HAP-1 (cell line): ENCODE data around the gene APOL2.
"Not testable (repeated sequence)": the region's sequence is repeated elsewhere in the genome, so short reads cannot be mapped to it uniquely, and the experiment has no call there.

Source experiments
- DNase-seq, 2 experiments: peaks; one replicate each; pipeline ENCODE4 v3.0.0-alpha.2; 2016 to 2020; ENCODE audit warnings: low spot score in 2 of 2
- H3K27me3 ChIP-seq: fragments of 250-450 bp; sonication (Bioruptor Pico); 2 replicates; pipeline ENCODE4 v1.5.1; 2020; ENCODE audit warnings: low read depth, mild to moderate bottlenecking, moderate library complexity
- H3K36me3 ChIP-seq: fragments of 250-450 bp; sonication (Bioruptor Pico); replicated peaks from 2 replicates; pipeline ENCODE4 v1.5.1; 2020; ENCODE audit warnings: mild to moderate bottlenecking
- H3K4me1 ChIP-seq: fragments of 250-450 bp; sonication (Bioruptor Pico); 2 replicates; pipeline ENCODE4 v1.5.1; 2020; ENCODE audit warnings: mild to moderate bottlenecking
- H3K4me3 ChIP-seq: fragments of 250-450 bp; sonication (Bioruptor Pico); 2 replicates; pipeline ENCODE4 v1.5.1; 2020; ENCODE audit warnings: mild to moderate bottlenecking, moderate library complexity
- H3K9me3 ChIP-seq: fragments of 250-450 bp; sonication (Bioruptor Pico); 2 replicates; pipeline ENCODE4 v1.5.1; 2020; ENCODE audit warnings: mild to moderate bottlenecking, moderate library complexity
- in situ Hi-C: fragments of 300-500 bp; cut with MboI; formaldehyde crosslinking; loops from 3 replicates; pipeline ENCODE4 v1.14.3; 2020; ENCODE audit warnings: low sequenced_read_pairs, inconsistent platforms, mixed read lengths

Gene APOL2

GRCh38 chr22:36256478-36256877 lies 17.2 kb upstream of the APOL2 start:
- H3K36me3 ChIP-seq, result no peaks in the 10 kb centered on the region
- in situ Hi-C loops, result no loop called here

GRCh38 chr22:36255572-36255971 lies 16.2 kb upstream of the APOL2 start:
- DNase-seq, H3K4me1 ChIP-seq, in situ Hi-C loops: not testable (repeated sequence)

More at GRCh38 chr22:36256478-36256877, 17.2 kb upstream of the APOL2 start:
- no peaks in the 10 kb centered on the region for H3K9me3 ChIP-seq
- peaks cover 2% of the 10 kb centered on the region; the same call in 1 of the 2 replicates for H3K4me1 ChIP-seq
- no peak for DNase-seq
- 0 out of 2 replicates have a peak, but pooled peaks cover 2% of the 10 kb centered on the region for H3K27me3 ChIP-seq
- H3K4me3 ChIP-seq, result no peak overlapping the region

GRCh38 chr22:36253523-36254490 lies 14.5 kb upstream of the APOL2 start:
- no peak for DNase-seq
- Histone ChIP-seq H3K36me3 (no peaks in the 10 kb centered on the region), H3K4me3 (no peak overlapping the region), H3K4me1 (no peaks in the 10 kb centered on the region; the same call in 1 of the 2 replicates), H3K27me3 (no peaks in the 10 kb centered on the region), H3K9me3 (no peaks in the 10 kb centered on the region)
- in situ Hi-C loops, result no loop called here

More at GRCh38 chr22:36255572-36255971, 16.2 kb upstream of the APOL2 start:
- H3K27me3 ChIP-seq, H3K4me3 ChIP-seq, H3K9me3 ChIP-seq, H3K36me3 ChIP-seq: not testable (repeated sequence)

GRCh38 chr22:36252754-36253522 lies 13.6 kb upstream of the APOL2 start, which contains the start of gene APOL1:
APOL1 (plus strand) TSS chr22:36253133; CDS start chr22:36254956, 1,823 bp downstream.
- H3K4me1 ChIP-seq, result no peaks in the 10 kb centered on the region; the same call in 1 of the 2 replicates
- no peak within 1 kb of the TSS for H3K4me3 ChIP-seq
- H3K36me3 ChIP-seq, result no peaks in the 10 kb centered on the region
- in situ Hi-C loops, result no loop called here
- H3K27me3 ChIP-seq, result no peaks in the 10 kb centered on the region
- DNase-seq, result no peak
- no peaks in the 10 kb centered on the region for H3K9me3 ChIP-seq

GRCh38 chr22:36251979-36252608 lies 12.8 kb upstream of the APOL2 start:
- H3K27me3 ChIP-seq, H3K9me3 ChIP-seq, in situ Hi-C loops, H3K36me3 ChIP-seq, H3K4me3 ChIP-seq, H3K4me1 ChIP-seq, DNase-seq: not testable (repeated sequence)

GRCh38 chr22:36250292-36250960 lies 11.1 kb upstream of the APOL2 start:
- H3K4me3 ChIP-seq, result not testable (repeated sequence)

GRCh38 chr22:36249160-36249559 lies 9.8 kb upstream of the APOL2 start:
- H3K27me3 ChIP-seq, result no peaks in the 10 kb centered on the region
- no peak for DNase-seq
- H3K9me3 ChIP-seq, result no peaks in the 10 kb centered on the region
- no peaks in the 10 kb centered on the region; the same call in 1 of the 2 replicates for H3K4me1 ChIP-seq
- H3K4me3 ChIP-seq, result no peak overlapping the region
- in situ Hi-C loops, result no loop called here
- H3K36me3 ChIP-seq, result no peaks in the 10 kb centered on the region

More at GRCh38 chr22:36250292-36250960, 11.1 kb upstream of the APOL2 start:
- H3K9me3 ChIP-seq, in situ Hi-C loops, H3K4me1 ChIP-seq, H3K36me3 ChIP-seq, H3K27me3 ChIP-seq, DNase-seq: not testable (repeated sequence)

- H3K4me1 ChIP-seq, result no peaks in the 10 kb centered on the region; the same call in 1 of the 2 replicates
- no peaks in the 10 kb centered on the region for H3K36me3 ChIP-seq
- in situ Hi-C loops, result no loop called here
- no peaks in the 10 kb centered on the region for H3K27me3 ChIP-seq
- peaks cover 1% of the 10 kb centered on the region; the same call in 1 of the 2 replicates for H3K9me3 ChIP-seq
- no peak overlapping the region for H3K4me3 ChIP-seq
- DNase-seq, result no peak
Measured at GRCh38 chr22:36247955-36248354, 8.6 kb upstream of the APOL2 start.

- in situ Hi-C loops, result no loop called here
- Histone ChIP-seq H3K4me1 (no peaks in the 10 kb centered on the region; the same call in 1 of the 2 replicates), H3K27me3 (no peaks in the 10 kb centered on the region), H3K36me3 (no peaks in the 10 kb centered on the region), H3K9me3 (peaks cover 3% of the 10 kb centered on the region; the same call in 1 of the 2 replicates), H3K4me3 (no peak overlapping the region)
- DNase-seq, result no peak
Measured at GRCh38 chr22:36246718-36247117, 7.4 kb upstream of the APOL2 start.

- no peaks in the 10 kb centered on the region for H3K36me3 ChIP-seq
- in situ Hi-C loops, result no loop called here
- no peak for DNase-seq
- H3K4me3 ChIP-seq, result no peak overlapping the region
- H3K9me3 ChIP-seq, result peaks cover 3% of the 10 kb centered on the region; the same call in 1 of the 2 replicates
- H3K4me1 ChIP-seq, result no peaks in the 10 kb centered on the region
- H3K27me3 ChIP-seq, result no peaks in the 10 kb centered on the region
Measured at GRCh38 chr22:36245805-36246356, 6.6 kb upstream of the APOL2 start.

- no peaks in the 10 kb centered on the region for H3K4me1 ChIP-seq
- no peaks in the 10 kb centered on the region for H3K36me3 ChIP-seq
- H3K27me3 ChIP-seq, result no peaks in the 10 kb centered on the region
- peaks cover 3% of the 10 kb centered on the region; the same call in 1 of the 2 replicates for H3K9me3 ChIP-seq
- in situ Hi-C loops, result no loop called here
- no peak overlapping the region for H3K4me3 ChIP-seq
- no peak for DNase-seq
Measured at GRCh38 chr22:36244522-36245391, 5.4 kb upstream of the APOL2 start.

- no peaks in the 10 kb centered on the region for H3K27me3 ChIP-seq
- H3K36me3 ChIP-seq, result no peaks in the 10 kb centered on the region
- DNase-seq, result no peak
- in situ Hi-C loops, result no loop called here
- no peaks in the 10 kb centered on the region for H3K4me1 ChIP-seq
- H3K9me3 ChIP-seq, result peaks cover 3% of the 10 kb centered on the region; the same call in 1 of the 2 replicates
- no peak overlapping the region for H3K4me3 ChIP-seq
Measured at GRCh38 chr22:36243986-36244385, 4.7 kb upstream of the APOL2 start.
